ENCODE results near the gene DMXL1. TPM values are rescaled to one million over a fixed set of nuclear protein-coding genes. Genes with fewer than 3 reads are reported as not detected.

Gene DMXL1
- total RNA-seq, 1 donor from 2014 or later = 56.4 TPM

DNA sequence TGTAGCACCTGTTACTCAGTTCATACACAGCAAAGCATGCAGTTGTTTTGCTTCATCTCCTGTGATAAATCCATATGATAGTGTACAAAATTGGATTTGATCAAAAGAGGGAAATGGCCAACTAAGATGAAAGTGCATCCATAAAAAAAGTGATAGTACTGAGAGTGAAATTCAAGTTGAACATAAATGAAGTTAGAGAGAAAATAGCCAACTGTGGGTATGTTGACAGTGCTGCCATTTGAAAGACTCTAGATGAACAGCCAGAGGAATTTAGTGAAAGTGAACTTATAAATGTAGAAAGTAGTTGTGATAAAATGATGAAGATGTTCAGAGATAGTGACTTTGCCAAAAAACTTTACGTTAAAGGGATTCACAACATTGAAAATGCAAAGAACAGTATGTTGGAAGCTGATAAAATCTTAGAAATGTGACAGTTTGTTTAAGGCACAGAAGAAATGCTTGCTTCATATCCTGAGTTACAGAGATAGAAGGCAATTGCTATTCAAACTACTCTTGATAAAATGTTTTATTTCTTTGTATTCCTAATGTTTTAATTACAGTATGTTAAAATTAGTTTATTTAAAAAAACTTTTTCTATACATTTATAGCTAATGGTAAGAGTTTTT, 119.7 kb downstream of the DMXL1 start:
- ATAC-seq (no peak), DNase-seq (no peak)
- intact Hi-C loops (cut with DNase I) = no loop called here
- Histone ChIP-seq H3K4me3 (no peak overlapping the region), H3K27ac (no peak overlapping the region), H3K27me3 (ENCODE audit: low read depth) (no peaks in the 10 kb centered on the region), H3K9me3 (no peaks in the 10 kb centered on the region), H3K36me3 (peaks cover 38% of the 10 kb centered on the region), H3K4me1 (no peaks in the 10 kb centered on the region)
- TF ChIP-seq, protein P1, sequence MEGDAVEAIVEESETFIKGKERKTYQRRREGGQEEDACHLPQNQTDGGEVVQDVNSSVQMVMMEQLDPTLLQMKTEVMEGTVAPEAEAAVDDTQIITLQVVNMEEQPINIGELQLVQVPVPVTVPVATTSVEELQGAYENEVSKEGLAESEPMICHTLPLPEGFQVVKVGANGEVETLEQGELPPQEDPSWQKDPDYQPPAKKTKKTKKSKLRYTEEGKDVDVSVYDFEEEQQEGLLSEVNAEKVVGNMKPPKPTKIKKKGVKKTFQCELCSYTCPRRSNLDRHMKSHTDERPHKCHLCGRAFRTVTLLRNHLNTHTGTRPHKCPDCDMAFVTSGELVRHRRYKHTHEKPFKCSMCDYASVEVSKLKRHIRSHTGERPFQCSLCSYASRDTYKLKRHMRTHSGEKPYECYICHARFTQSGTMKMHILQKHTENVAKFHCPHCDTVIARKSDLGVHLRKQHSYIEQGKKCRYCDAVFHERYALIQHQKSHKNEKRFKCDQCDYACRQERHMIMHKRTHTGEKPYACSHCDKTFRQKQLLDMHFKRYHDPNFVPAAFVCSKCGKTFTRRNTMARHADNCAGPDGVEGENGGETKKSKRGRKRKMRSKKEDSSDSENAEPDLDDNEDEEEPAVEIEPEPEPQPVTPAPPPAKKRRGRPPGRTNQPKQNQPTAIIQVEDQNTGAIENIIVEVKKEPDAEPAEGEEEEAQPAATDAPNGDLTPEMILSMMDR (IDR thresholded peaks at IDR 0.05) = no peak

GRCh38 chr5:119191944-119192343, 121.1 kb downstream of the DMXL1 start:
- intact Hi-C loops (cut with DNase I) = no loop called here
- no peaks in the 10 kb centered on the region for H3K4me1 ChIP-seq
- TF ChIP-seq, protein P1 (IDR thresholded peaks at IDR 0.05) = no peak
- no peaks in the 10 kb centered on the region for H3K27me3 ChIP-seq (ENCODE audit: low read depth)
- peaks cover 51% of the 10 kb centered on the region for H3K36me3 ChIP-seq
- H3K4me3 ChIP-seq = no peak overlapping the region
- H3K27ac ChIP-seq = no peak overlapping the region
- H3K9me3 ChIP-seq = no peaks in the 10 kb centered on the region
- ATAC-seq (no peak), DNase-seq (no peak)

- H3K36me3 ChIP-seq = peaks cover 59% of the 10 kb centered on the region
- intact Hi-C loops (cut with DNase I) = no loop called here
- TF ChIP-seq, protein P1 (IDR thresholded peaks at IDR 0.05) = no peak
- DNase-seq (no peak), ATAC-seq (no peak)
- H3K27ac ChIP-seq = no peak overlapping the region
- no peak overlapping the region for H3K4me3 ChIP-seq
- H3K27me3 ChIP-seq (ENCODE audit: low read depth) = no peaks in the 10 kb centered on the region
- H3K4me1 ChIP-seq = no peaks in the 10 kb centered on the region
- no peaks in the 10 kb centered on the region for H3K9me3 ChIP-seq
These were observed 129.9 kb downstream of the DMXL1 start for GRCh38 chr5:119200795-119201194.

DNA sequence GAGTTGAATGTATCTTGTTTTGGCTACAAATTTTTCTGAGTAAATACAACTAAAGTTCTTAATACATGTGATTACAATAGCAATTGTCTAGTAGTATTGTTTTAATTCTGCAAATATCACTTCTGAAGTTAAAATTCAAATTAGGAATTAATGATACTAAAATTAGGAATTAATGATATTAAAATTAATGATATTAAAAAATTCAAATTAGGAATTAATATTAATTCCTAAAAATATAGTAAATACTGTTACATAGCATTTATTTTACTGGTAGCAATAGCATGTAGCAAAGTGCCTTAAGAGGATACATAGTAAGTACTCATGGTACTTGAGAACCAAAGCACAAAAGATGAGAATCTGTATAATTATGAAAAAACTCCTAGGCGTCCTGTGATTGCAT, 136.2 kb downstream of the DMXL1 start:
- DNase-seq (no peak), ATAC-seq (no peak)
- peaks cover 37% of the 10 kb centered on the region for H3K36me3 ChIP-seq
- H3K27ac ChIP-seq = no peak overlapping the region
- no peaks in the 10 kb centered on the region for H3K4me1 ChIP-seq
- TF ChIP-seq, protein P1 (IDR thresholded peaks at IDR 0.05) = no peak
- H3K4me3 ChIP-seq = no peak overlapping the region
- H3K27me3 ChIP-seq (ENCODE audit: low read depth) = no peaks in the 10 kb centered on the region
- intact Hi-C loops (cut with DNase I) = no loop called here
- H3K9me3 ChIP-seq = no peaks in the 10 kb centered on the region

GRCh38 chr5:119212026-119212425, 141.1 kb downstream of the DMXL1 start:
- Histone ChIP-seq H3K4me1 (no peaks in the 10 kb centered on the region), H3K27ac (no peak overlapping the region), H3K9me3 (no peaks in the 10 kb centered on the region), H3K27me3 (ENCODE audit: low read depth) (no peaks in the 10 kb centered on the region), H3K4me3 (no peak overlapping the region), H3K36me3 (peaks cover 14% of the 10 kb centered on the region)
- DNase-seq (no peak), ATAC-seq (no peak)
- TF ChIP-seq, protein P1 (IDR thresholded peaks at IDR 0.05) = no peak
- intact Hi-C loops (cut with DNase I) = no loop called here
